Right lobe of liver (tissue), 4 donors: ENCODE results near the gene SCGB1D2.

ENCODE experiments used
- CTCF ChIP-seq, 4 donors: fragments of 200-600 bp in 3 of 4; fragments of 450-650 bp in 1 of 4; IDR thresholded peaks; one replicate each; pipeline versions ENCODE4 v1.5.1 to v1.8.0; 2016 to 2022; ENCODE audit warnings: antibody characterized with exemption in 4 of 4, mild to moderate bottlenecking in 2 of 4
- POLR2A ChIP-seq: fragments of 450-650 bp; IDR thresholded peaks from one replicate; pipeline ENCODE4 v1.6.1; 2017; ENCODE audit warnings: antibody characterized with exemption, mild to moderate bottlenecking
- donor health status: DM: no; HTN: no; CAD: no.
- donor health status: DM: no; HTN: no; CAD: no.
- donor health status: DM: no; HTN: yes; CAD: no.

GRCh38 chr11:62193952-62194351 is 48.1 kb upstream of the SCGB1D2 start:
- no peak for TF ChIP-seq CTCF (IDR thresholded peaks at IDR 0.05)
- no peak for TF ChIP-seq POLR2A
